A673 (cell line): ENCODE data around the gene MSRB2. TPM values are rescaled to one million over a fixed set of nuclear protein-coding genes. Genes with fewer than 3 reads are reported as not detected.
A peak's percentile ranks its signal among the peaks of the same experiment; 100 is the strongest.

Source experiments
- BruUV-seq: library from RNA; stranded (reverse); fragments of 400-500 nt; replicated peaks from 2 replicates; lab custom pipeline; 2021; lab: Mats Ljungman, UMichigan
- CTCF ChIA-PET: fragments of 300-600 bp; sonication (Branson Sonifier 250); formaldehyde crosslinking; loops from one replicate; lab custom pipeline; 2022; ENCODE audit warnings: antibody characterized with exemption; lab: Charles Lee
- POLR2A ChIA-PET: fragments of 300-600 bp; sonication (Branson Sonifier 250); formaldehyde crosslinking; loops from one replicate; lab custom pipeline; 2022; ENCODE audit warnings: antibody characterized with exemption; ENCODE audit not compliant: low non-redundant PET; lab: Charles Lee
- DNase-seq: peaks from one replicate; pipeline ENCODE4 v3.0.0-alpha.2; 2015; ENCODE audit warnings: low spot score
- H3K27ac ChIP-seq: fragments of 200-600 bp; sonication (generic); 2 replicates; pipeline ENCODE4 v1.5.1; 2016; ENCODE audit warnings: mixed run types, low read depth, mild to moderate bottlenecking, mixed read lengths, antibody characterized with exemption, low read length; ENCODE audit not compliant: poor library complexity, severe bottlenecking
- H3K27me3 ChIP-seq: fragments of 200-600 bp; sonication (generic); replicated peaks from 2 replicates; pipeline ENCODE4 v1.6.1; 2017; ENCODE audit warnings: mixed run types, low read depth, mild to moderate bottlenecking, mixed read lengths, antibody characterized with exemption, low read length; ENCODE audit not compliant: insufficient read depth, poor library complexity
- H3K36me3 ChIP-seq: fragments of 200-600 bp; sonication (generic); 2 replicates; pipeline ENCODE4 v1.6.1; 2016; ENCODE audit warnings: mixed run types, mild to moderate bottlenecking, mixed read lengths, antibody characterized with exemption, low read length; ENCODE audit not compliant: insufficient read depth, poor library complexity, severe bottlenecking
- H3K4me1 ChIP-seq: fragments of 200-600 bp; sonication (generic); 2 replicates; pipeline ENCODE4 v1.6.1; 2017; ENCODE audit warnings: mixed run types, mild to moderate bottlenecking, mixed read lengths, antibody characterized with exemption, low read length; ENCODE audit not compliant: insufficient read depth, poor library complexity, severe bottlenecking
- H3K4me3 ChIP-seq: fragments of 200-600 bp; sonication (generic); 2 replicates; pipeline ENCODE4 v1.5.1; 2016; ENCODE audit warnings: low read depth, mixed run types, mild to moderate bottlenecking, mixed read lengths, low read length; ENCODE audit not compliant: poor library complexity, severe bottlenecking
- H3K9me3 ChIP-seq: fragments of 200-600 bp; sonication (generic); 2 replicates; pipeline ENCODE4 v1.6.1; 2016; ENCODE audit warnings: mixed run types, low read depth, mild to moderate bottlenecking, mixed read lengths, antibody characterized with exemption, low read length; ENCODE audit not compliant: poor library complexity, severe bottlenecking
- CTCF ChIP-seq: fragments of 300-800, 200-600 bp; sonication (generic); conservative IDR thresholded peaks from 2 replicates; pipeline ENCODE4 v1.5.1; 2017; ENCODE audit warnings: low read depth, mild to moderate bottlenecking, antibody characterized with exemption, low read length, moderate library complexity, mixed read lengths
- EZH2 ChIP-seq: fragments of 200-600 bp; sonication (generic); IDR thresholded peaks from 2 replicates; pipeline ENCODE4 v1.6.1; 2017; ENCODE audit warnings: borderline replicate concordance, low read depth, mild to moderate bottlenecking, mixed read lengths, antibody characterized with exemption, low read length; ENCODE audit not compliant: poor library complexity, severe bottlenecking
- intact Hi-C: fragments of 100-400 bp; cut with micrococcal nuclease; formaldehyde crosslinking; loops from one replicate; pipeline ENCODE4 v1.10.0; 2022; ENCODE audit not compliant: unreplicated experiment
- total RNA-seq: library from RNA; stranded (reverse); gene quantifications from 2 replicates; pipeline ENCODE4 v1.2.3, GENCODE V29; 2021

Gene MSRB2
- total RNA-seq, 1 experiment from 2014 or later: 6.4 TPM

- H3K36me3 ChIP-seq: no peaks in the 10 kb centered on the region
- no peak for DNase-seq
- H3K27ac ChIP-seq: no peak overlapping the region
- ChIA-PET POLR2A (no interaction called here), CTCF (no interaction called here)
- no TSS peak for BruUV-seq
- H3K4me1 ChIP-seq: peaks cover 31% of the 10 kb centered on the region
- TF ChIP-seq CTCF (no peak), EZH2 (no peak)
- H3K4me3 ChIP-seq: no peak overlapping the region
- H3K9me3 ChIP-seq: no peaks in the 10 kb centered on the region
- intact Hi-C loops: no loop called here
- no peaks in the 10 kb centered on the region for H3K27me3 ChIP-seq
Measured at GRCh38 chr10:23058366-23058765, 37.0 kb upstream of the MSRB2 start.

GRCh38 chr10:23060918-23061317 is 34.5 kb upstream of the MSRB2 start:
- no peak overlapping the region for H3K27ac ChIP-seq
- ChIA-PET POLR2A (no interaction called here), CTCF (no interaction called here)
- intact Hi-C loops: loop anchor here (10.0 kb wide), 1 partner anchor 506 kb away; no protein-coding TSS in a partner anchor
- no peaks in the 10 kb centered on the region for H3K27me3 ChIP-seq
- H3K36me3 ChIP-seq: no peaks in the 10 kb centered on the region
- no peak for DNase-seq
- no TSS peak for BruUV-seq
- TF ChIP-seq CTCF: no peak
- no peak for TF ChIP-seq EZH2
- H3K9me3 ChIP-seq: no peaks in the 10 kb centered on the region
- peaks cover 18% of the 10 kb centered on the region for H3K4me1 ChIP-seq
- H3K4me3 ChIP-seq: no peak overlapping the region

GRCh38 chr10:23063045-23063972 is 32.1 kb upstream of the MSRB2 start:
- Histone ChIP-seq H3K4me3 (peak overlapping the region; percentile 5), H3K36me3 (no peaks in the 10 kb centered on the region), H3K4me1 (peaks cover 8% of the 10 kb centered on the region), H3K27me3 (no peaks in the 10 kb centered on the region), H3K27ac (no peak overlapping the region), H3K9me3 (no peaks in the 10 kb centered on the region)
- ChIA-PET POLR2A (no interaction called here), CTCF (no interaction called here)
- intact Hi-C loops: loop anchor here (10.0 kb wide), 1 partner anchor 509 kb away; no protein-coding TSS in a partner anchor
- TF ChIP-seq EZH2 (no peak), CTCF (no peak)
- peak; percentile 21 for DNase-seq
- no TSS peak for BruUV-seq
